GM13977 (cell line): ENCODE results near the gene RSF1.

Source experiments
- DNase-seq: peaks from one replicate; pipeline ENCODE4 v3.0.0; 2012; ENCODE audit warnings: low spot score
- in situ Hi-C: fragments of 300-500 bp; cut with MboI; formaldehyde crosslinking; loops from one replicate; pipeline ENCODE4 v1.12.0; 2022; ENCODE audit warnings: low sequenced_read_pairs, low pct_unique_long_range_greater_than_20kb, mixed read lengths, inconsistent platforms; ENCODE audit not compliant: unreplicated experiment
- TF ChIP-seq, protein P1 (sequence below): IDR thresholded peaks from 2 replicates; pipeline ENCODE4 v1.5.1; 2012; ENCODE audit warnings: mild to moderate bottlenecking, control low read depth; ENCODE audit not compliant: insufficient read depth; ENCODE audit errors: extremely low read depth, missing control alignments

Gene RSF1

DNA sequence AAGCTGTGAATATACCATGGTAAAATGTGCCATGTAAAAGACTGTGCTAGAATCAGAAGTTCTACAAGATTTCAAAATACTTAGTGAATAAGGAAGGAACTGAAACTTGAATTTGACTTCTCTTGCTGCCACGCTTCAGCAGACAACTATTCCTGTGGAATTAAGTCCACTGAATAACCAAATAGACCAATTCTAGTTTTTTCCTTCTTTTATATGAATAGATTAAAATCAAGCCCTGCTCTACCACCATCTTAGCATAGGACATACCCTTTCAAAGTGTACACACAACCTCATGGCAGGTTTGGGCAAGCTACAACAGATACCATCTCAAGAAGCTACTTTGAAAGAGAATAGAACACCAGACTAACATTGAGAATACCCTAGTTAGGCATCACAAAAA is 159.6 kb downstream of the RSF1 start:
- in situ Hi-C loops, result no loop called here
- no peak for DNase-seq
- TF ChIP-seq, protein P1, sequence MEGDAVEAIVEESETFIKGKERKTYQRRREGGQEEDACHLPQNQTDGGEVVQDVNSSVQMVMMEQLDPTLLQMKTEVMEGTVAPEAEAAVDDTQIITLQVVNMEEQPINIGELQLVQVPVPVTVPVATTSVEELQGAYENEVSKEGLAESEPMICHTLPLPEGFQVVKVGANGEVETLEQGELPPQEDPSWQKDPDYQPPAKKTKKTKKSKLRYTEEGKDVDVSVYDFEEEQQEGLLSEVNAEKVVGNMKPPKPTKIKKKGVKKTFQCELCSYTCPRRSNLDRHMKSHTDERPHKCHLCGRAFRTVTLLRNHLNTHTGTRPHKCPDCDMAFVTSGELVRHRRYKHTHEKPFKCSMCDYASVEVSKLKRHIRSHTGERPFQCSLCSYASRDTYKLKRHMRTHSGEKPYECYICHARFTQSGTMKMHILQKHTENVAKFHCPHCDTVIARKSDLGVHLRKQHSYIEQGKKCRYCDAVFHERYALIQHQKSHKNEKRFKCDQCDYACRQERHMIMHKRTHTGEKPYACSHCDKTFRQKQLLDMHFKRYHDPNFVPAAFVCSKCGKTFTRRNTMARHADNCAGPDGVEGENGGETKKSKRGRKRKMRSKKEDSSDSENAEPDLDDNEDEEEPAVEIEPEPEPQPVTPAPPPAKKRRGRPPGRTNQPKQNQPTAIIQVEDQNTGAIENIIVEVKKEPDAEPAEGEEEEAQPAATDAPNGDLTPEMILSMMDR, result no peak

DNA sequence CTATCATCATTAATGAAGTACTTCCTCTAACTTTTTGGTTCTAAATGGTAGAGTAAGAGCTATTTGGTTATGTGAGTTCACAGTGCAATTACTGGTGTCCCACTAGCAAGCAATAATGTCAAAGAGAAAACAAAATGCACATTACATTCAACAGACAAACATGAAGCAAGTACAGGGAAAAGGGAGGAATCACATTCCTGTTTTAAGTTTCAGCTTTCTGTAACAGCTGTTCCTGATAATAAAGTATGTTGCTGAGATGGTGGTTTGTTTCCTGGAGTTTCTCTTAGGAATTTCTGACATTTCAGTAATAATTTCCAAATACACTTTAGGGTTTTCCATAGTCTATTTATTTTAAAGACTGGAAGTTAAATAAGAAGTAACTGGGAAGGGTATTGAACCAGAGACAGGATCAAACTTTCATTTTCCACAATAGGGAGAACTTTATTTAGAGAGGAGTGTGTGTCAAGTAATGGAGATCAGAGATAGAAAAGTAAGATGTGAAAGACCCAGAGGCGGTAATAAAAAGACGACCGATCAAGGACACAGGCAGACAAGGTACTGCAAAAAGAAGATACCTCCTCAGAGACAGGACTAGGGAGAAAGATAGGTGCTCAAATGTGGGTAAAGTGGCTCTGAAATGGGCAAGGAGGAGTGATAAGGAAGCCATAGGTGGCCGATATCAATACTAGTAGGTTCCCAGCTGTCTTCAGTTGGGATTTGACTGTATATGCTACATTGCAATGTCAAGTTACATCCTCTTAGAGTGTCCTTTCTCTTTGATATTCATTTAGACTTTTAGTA is 162.1 kb downstream of the RSF1 start:
- in situ Hi-C loops, result no loop called here
- TF ChIP-seq, protein P1, result no peak
- no peak for DNase-seq

DNA sequence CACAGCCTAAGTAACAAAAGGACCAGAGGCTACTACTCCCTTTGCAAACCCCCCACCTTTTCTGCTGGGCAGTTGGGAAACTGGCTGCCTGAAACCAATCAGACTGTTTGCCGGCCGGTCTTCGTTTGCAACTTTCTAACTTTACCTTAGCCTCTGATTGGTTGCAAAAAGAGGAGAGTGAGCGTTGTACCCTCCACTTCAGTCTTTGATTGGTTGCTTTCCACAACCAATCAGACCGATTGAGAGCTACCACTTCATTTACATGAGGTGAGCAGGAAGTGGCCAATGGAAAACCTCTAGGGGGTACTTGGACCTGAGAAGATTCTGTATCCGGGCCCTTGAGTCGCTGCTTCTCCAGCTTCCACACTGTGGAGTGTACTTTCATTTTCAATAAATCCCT is 164.2 kb downstream of the RSF1 start:
- TF ChIP-seq, protein P1, result no peak
- DNase-seq, result no peak
- in situ Hi-C loops, result no loop called here

DNA sequence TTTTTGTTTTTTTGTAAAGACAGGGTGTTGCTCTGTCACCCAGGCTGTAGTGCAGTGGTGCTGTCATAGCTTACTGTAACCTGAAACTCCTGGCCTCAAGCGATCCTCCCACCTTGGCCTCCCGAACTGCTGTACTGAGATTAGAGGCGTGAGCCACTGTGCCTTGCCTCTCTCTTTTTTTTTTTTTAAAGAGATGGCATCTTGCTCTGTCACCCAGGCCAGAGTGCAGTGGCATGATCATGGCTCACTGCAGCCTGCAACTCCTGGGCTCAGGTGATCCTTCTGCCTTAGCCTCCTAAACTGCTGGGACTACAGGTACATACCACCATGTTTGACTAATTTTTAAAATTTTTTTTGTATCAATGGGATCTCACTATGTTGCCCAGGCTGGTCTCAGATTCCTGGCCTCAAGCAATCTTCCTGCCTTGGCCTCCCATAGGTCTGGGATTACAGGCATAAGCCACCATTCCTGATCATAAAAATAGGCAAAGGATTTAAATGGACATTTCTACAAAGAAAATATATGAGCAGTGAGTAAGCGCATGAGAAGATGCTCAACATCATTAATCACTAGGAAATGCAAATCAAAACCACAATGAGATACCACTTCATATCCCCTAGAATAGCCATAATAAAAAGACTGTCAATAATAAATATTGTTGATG is 165.6 kb downstream of the RSF1 start:
- TF ChIP-seq, protein P1, result no peak
- in situ Hi-C loops, result no loop called here
- no peak for DNase-seq

DNA sequence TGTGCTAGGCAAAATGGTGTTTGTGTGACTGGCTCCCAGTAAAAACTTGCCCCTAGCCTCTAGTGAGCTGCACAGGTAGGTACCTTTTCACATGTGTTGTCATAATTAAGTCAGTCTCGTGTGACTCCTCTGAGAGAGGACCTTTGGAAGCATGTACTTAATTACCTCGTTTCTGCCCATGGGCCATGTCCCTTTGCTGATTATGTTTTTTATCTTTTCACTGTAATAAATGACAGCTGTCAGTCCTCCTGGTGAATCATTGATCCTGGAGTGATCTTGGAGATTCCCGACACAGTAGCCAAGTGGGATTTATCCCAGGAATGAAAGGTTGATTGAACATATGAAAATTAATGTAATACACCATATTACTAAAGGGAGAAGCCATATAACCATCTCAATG is 170.4 kb downstream of the RSF1 start:
- in situ Hi-C loops, result no loop called here
- TF ChIP-seq, protein P1, result no peak
- DNase-seq, result no peak

DNA sequence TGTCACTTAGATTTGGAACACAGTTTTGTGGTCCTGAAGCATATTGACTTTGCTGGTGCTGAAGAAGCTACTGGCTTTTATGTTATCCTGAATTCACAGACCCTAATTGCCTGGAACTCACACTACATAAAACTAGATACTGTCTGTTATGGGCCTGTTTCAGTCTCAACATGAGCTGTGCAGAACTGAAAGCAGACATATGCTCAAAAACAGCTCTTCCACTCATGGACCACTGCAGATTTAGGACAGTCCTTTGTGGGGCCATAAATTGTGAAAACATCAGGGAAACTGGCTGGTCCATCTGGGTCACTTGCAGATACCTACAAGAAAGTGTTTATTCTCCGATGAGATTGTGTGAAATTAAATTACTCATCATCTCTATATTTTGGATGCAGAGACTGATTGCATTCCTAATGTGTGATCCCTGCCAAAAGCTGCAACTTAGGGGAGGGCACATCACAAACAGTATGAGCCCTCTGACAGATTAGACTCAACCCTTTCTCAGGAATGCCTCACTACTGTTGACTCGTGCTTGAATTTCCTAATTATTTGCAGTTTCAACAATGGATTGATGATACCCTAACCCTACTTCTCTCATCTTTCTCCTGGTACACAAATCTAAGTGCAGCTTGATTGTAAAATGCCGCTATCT is 172.7 kb downstream of the RSF1 start:
- no peak for DNase-seq
- in situ Hi-C loops, result no loop called here
- TF ChIP-seq, protein P1, result no peak
